H1 (cell line): ENCODE data around the gene UVSSA. TPM values are rescaled to one million over a fixed set of nuclear protein-coding genes. Genes with fewer than 3 reads are reported as not detected.

Experiments
- CHD7 ChIP-seq: fragments of 300-600 bp; sonication (generic); IDR thresholded peaks from 2 replicates; pipeline ENCODE4 v1.7.1; 2012; ENCODE audit warnings: low read length, moderate library complexity, mild to moderate bottlenecking, inconsistent platforms; ENCODE audit not compliant: insufficient replicate concordance
- EZH2 ChIP-seq: fragments of 200-600 bp; sonication (generic); IDR thresholded peaks from 2 replicates; pipeline ENCODE4 v1.7.1; 2012; ENCODE audit warnings: low read depth, mild to moderate bottlenecking, moderate library complexity, low read length, inconsistent platforms; ENCODE audit not compliant: severe bottlenecking
- MAX ChIP-seq: IDR thresholded peaks from 2 replicates; pipeline ENCODE4 v1.6.1; 2012; ENCODE audit warnings: inconsistent platforms
- polyA plus RNA-seq, 7 experiments: library from polyadenylated mRNA; depleted of rRNA in 3 of 7; stranded (reverse) in 5 of 7; unstranded in 2 of 7; fragments of >200 nt in 5 of 7; fragments of 200-250 nt in 2 of 7; gene quantifications; 1 replicate in 5 of 7; 2 replicates in 1 of 7; 4 replicates in 1 of 7; pipeline versions ENCODE4 v1.2.1 to v1.2.3, GENCODE V29; 2011 to 2013; ENCODE audit warnings: missing spikeins in 2 of 7, mixed read lengths in 2 of 7
- total RNA-seq: library from RNA; stranded (reverse); fragmentation: NEBNext Ultra II Directional; extraction: Animal tissue kit (Norgen Biotek cat#: 25700); gene quantifications from 2 replicates; pipeline ENCODE4 v1.2.1, GENCODE V29; 2021

Gene UVSSA
- total and polyA plus RNA-seq, 2 of the 8 experiments (the other 6 are each of a cell fraction or from before 2014, with no cell fraction given) = 14.5 to 19.4 TPM

- no peak for TF ChIP-seq CHD7
- TF ChIP-seq MAX = no peak
- no peak for TF ChIP-seq EZH2
Observed at GRCh38 chr4:1413204-1413663, 66.2 kb downstream of the UVSSA start (continued).
